HG02588 (cell line): Measurements from ENCODE around the gene MEOX1.

Source experiments
- ATAC-seq: cut with Tn5 transposase; IDR thresholded peaks from one replicate; pipeline ENCODE4 v1.9.1; 2021; ENCODE audit warnings: mild to moderate bottlenecking, moderate library complexity; ENCODE audit not compliant: unreplicated experiment

MEOX1 gene

GRCh38 chr17:43680461-43680860 lies 18.7 kb upstream of the MEOX1 start:
- no peak for ATAC-seq

GRCh38 chr17:43679911-43680310 lies 18.2 kb upstream of the MEOX1 start:
- ATAC-seq = no peak

- no peak for ATAC-seq
Observed at GRCh38 chr17:43679401-43679800, 17.7 kb upstream of the MEOX1 start.

GRCh38 chr17:43676471-43676870 lies 14.7 kb upstream of the MEOX1 start:
- no peak for ATAC-seq

- no peak for ATAC-seq
Observed at GRCh38 chr17:43674394-43674793, 12.7 kb upstream of the MEOX1 start.

GRCh38 chr17:43673516-43674323 lies 12.0 kb upstream of the MEOX1 start:
- no peak for ATAC-seq

GRCh38 chr17:43671755-43672519 lies 10.2 kb upstream of the MEOX1 start:
- no peak for ATAC-seq

GRCh38 chr17:43671031-43671692 lies 9.4 kb upstream of the MEOX1 start:
- ATAC-seq = no peak

- ATAC-seq = no peak
Observed at GRCh38 chr17:43670645-43671030, 8.9 kb upstream of the MEOX1 start.

- ATAC-seq = no peak
Observed at GRCh38 chr17:43669971-43670644, 8.4 kb upstream of the MEOX1 start.

GRCh38 chr17:43667947-43668348 lies 6.2 kb upstream of the MEOX1 start:
- no peak for ATAC-seq

- no peak for ATAC-seq
Observed at GRCh38 chr17:43667506-43667905, 5.8 kb upstream of the MEOX1 start.

GRCh38 chr17:43665937-43666236 lies 4.2 kb upstream of the MEOX1 start:
- ATAC-seq = no peak

GRCh38 chr17:43665084-43665936 lies 3.6 kb upstream of the MEOX1 start:
- ATAC-seq = no peak

- no peak for ATAC-seq
Observed at GRCh38 chr17:43664096-43664495, 2.4 kb upstream of the MEOX1 start.

- ATAC-seq = no peak
Observed at GRCh38 chr17:43663383-43663782, 1.7 kb upstream of the MEOX1 start.

- no peak for ATAC-seq
Observed at GRCh38 chr17:43662413-43663141, 855 bp upstream of the MEOX1 start.

GRCh38 chr17:43660816-43661493 lies 767 bp downstream of the MEOX1 start:
- ATAC-seq = no peak
